Measurements from ENCODE around the gene IPCEF1. TPM values are rescaled to one million over a fixed set of nuclear protein-coding genes. Genes with fewer than 3 reads are reported as not detected.

Gene IPCEF1
- polyA plus RNA-seq, 3 donors, result 14.7 to 29.7 (median 16.5) TPM

- WGBS (ENCODE audit: insufficient coverage), result no CpG with 5 or more reads among the region's 6 CpGs
- Histone ChIP-seq H3K79me2 (ENCODE audit: insufficient read depth, low read length) (no peaks in the 10 kb centered on the region), H3K9me3 (replicated peaks in 1 of 2; ENCODE audit: control insufficient read depth in 1 of 2, insufficient read depth in 1 of 2, low read length in 2 of 2) (no peaks in the 10 kb centered on the region), H3K4me2 (replicated peaks; ENCODE audit: extremely low read depth, low read length, poor library complexity, severe bottlenecking) (no peak overlapping the region), H2AFZ (ENCODE audit: insufficient read depth, low read depth, low read length, poor library complexity, severe bottlenecking) (no peak overlapping the region), H3K4me1 (ENCODE audit: control insufficient read depth in 1 of 2, insufficient read depth in 2 of 2, low read length in 2 of 2) (no peaks in the 10 kb centered on the region), H4K20me1 (ENCODE audit: insufficient read depth, low read length) (no peaks in the 10 kb centered on the region), H3K27ac (ENCODE audit: low read depth in 1 of 2, low read length in 2 of 2) (no peak overlapping the region), H3K9ac (ENCODE audit: insufficient read depth, low read length, poor library complexity, severe bottlenecking) (no peak overlapping the region), H3K27me3 (ENCODE audit: control insufficient read depth in 2 of 2, insufficient read depth in 2 of 2, low read length in 2 of 2) (no peaks in the 10 kb centered on the region), H3K4me3 (replicated peaks in 1 of 3; ENCODE audit: low read depth in 2 of 3, low read length in 3 of 3) (no peak overlapping the region), H3K36me3 (replicated peaks in 1 of 2; ENCODE audit: control insufficient read depth in 1 of 2, insufficient read depth in 2 of 2, low read length in 2 of 2) (no peaks in the 10 kb centered on the region)
- peaks cover 3% of the 10 kb centered on the region for H3K4me1 Mint-ChIP-seq
- intact Hi-C loops (cut with micrococcal nuclease), result no loop called here
- H3K9me3 Mint-ChIP-seq, result peaks cover 0 to 4% (median 0%) of the 10 kb centered on the region in 7 donors
- no peak overlapping the region for H3K27ac Mint-ChIP-seq
- no peak for DNase-seq
- TF ChIP-seq CTCF (IDR thresholded peaks at IDR 0.05), result no peak
- no peak overlapping the region for H3K4me3 Mint-ChIP-seq
- H3K27me3 Mint-ChIP-seq (ENCODE audit: low read depth in 3 of 3), result peaks cover 0 to 2% (median 2%) of the 10 kb centered on the region in 3 donors
- no peaks in the 10 kb centered on the region for H3K36me3 Mint-ChIP-seq
These were observed 45.6 kb upstream of the IPCEF1 start for GRCh38 chr6:154402081-154402780.

GRCh38 chr6:154399097-154399496 is 42.5 kb upstream of the IPCEF1 start:
- DNase-seq, result no peak
- intact Hi-C loops (cut with micrococcal nuclease), result no loop called here
- no peak for TF ChIP-seq CTCF (IDR thresholded peaks at IDR 0.05)
- peaks cover 3% of the 10 kb centered on the region for H3K4me1 Mint-ChIP-seq
- peaks cover 0 to 2% (median 2%) of the 10 kb centered on the region in 3 donors for H3K27me3 Mint-ChIP-seq (ENCODE audit: low read depth in 3 of 3)
- no peak overlapping the region for H3K4me3 Mint-ChIP-seq
- no peak overlapping the region for H2AFZ ChIP-seq (ENCODE audit: insufficient read depth, low read depth, low read length, poor library complexity, severe bottlenecking)
- no peak overlapping the region for H3K27ac Mint-ChIP-seq
- 100% methylated on average over 2 of the region's 5 CpGs for WGBS (ENCODE audit: insufficient coverage)
- no peaks in the 10 kb centered on the region for H3K36me3 ChIP-seq (replicated peaks in 1 of 2; ENCODE audit: control insufficient read depth in 1 of 2, insufficient read depth in 2 of 2, low read length in 2 of 2)
- no peaks in the 10 kb centered on the region for H3K79me2 ChIP-seq (ENCODE audit: insufficient read depth, low read length)
- H3K4me1 ChIP-seq (ENCODE audit: control insufficient read depth in 1 of 2, insufficient read depth in 2 of 2, low read length in 2 of 2), result no peaks in the 10 kb centered on the region
- H3K9me3 ChIP-seq (replicated peaks in 1 of 2; ENCODE audit: control insufficient read depth in 1 of 2, insufficient read depth in 1 of 2, low read length in 2 of 2), result no peaks in the 10 kb centered on the region
- no peaks in the 10 kb centered on the region for H3K27me3 ChIP-seq (ENCODE audit: control insufficient read depth in 2 of 2, insufficient read depth in 2 of 2, low read length in 2 of 2)
- H3K4me2 ChIP-seq (replicated peaks; ENCODE audit: extremely low read depth, low read length, poor library complexity, severe bottlenecking), result no peak overlapping the region
- no peaks in the 10 kb centered on the region for H4K20me1 ChIP-seq (ENCODE audit: insufficient read depth, low read length)
- no peak overlapping the region for H3K27ac ChIP-seq (ENCODE audit: low read depth in 1 of 2, low read length in 2 of 2)
- peaks cover 0 to 4% (median 0%) of the 10 kb centered on the region in 7 donors for H3K9me3 Mint-ChIP-seq
- no peak overlapping the region for H3K4me3 ChIP-seq (replicated peaks in 1 of 3; ENCODE audit: low read depth in 2 of 3, low read length in 3 of 3)
- H3K9ac ChIP-seq (ENCODE audit: insufficient read depth, low read length, poor library complexity, severe bottlenecking), result no peak overlapping the region
- no peaks in the 10 kb centered on the region for H3K36me3 Mint-ChIP-seq

All from CD14-positive monocyte (primary cell).